SK-N-SH treated with all-trans-retinoic acid at 6 μM for 48 hours (cell line): ENCODE data around the gene LHX6.

Source experiments
- ARNTL ChIP-seq: fragments of 450-650 bp; formaldehyde crosslinking; IDR thresholded peaks from 2 replicates; pipeline ENCODE4 v1.5.0; 2020; ENCODE audit warnings: low read depth, mild to moderate bottlenecking, moderate library complexity, borderline replicate concordance
- CREB5 ChIP-seq: fragments of 250-450 bp; sonication (Bioruptor Pico); IDR thresholded peaks from 2 replicates; pipeline ENCODE4 v1.5.1; 2020; ENCODE audit warnings: low read depth, mild to moderate bottlenecking, moderate library complexity
- CSDC2 ChIP-seq: fragments of 250-450 bp; sonication (Bioruptor Pico); IDR thresholded peaks from 2 replicates; pipeline ENCODE4 v1.5.0; 2020; ENCODE audit warnings: mild to moderate bottlenecking, moderate library complexity
- ESRRG ChIP-seq: fragments of 250-450 bp; sonication (Bioruptor Pico); IDR thresholded peaks from 2 replicates; pipeline ENCODE4 v1.6.1; 2021; ENCODE audit warnings: mild to moderate bottlenecking
- GLIS3 ChIP-seq: fragments of 250-450 bp; sonication (Bioruptor Pico); IDR thresholded peaks from 2 replicates; pipeline ENCODE4 v1.5.0; 2020; ENCODE audit warnings: mild to moderate bottlenecking, moderate library complexity
- RARB ChIP-seq: fragments of 250-450 bp; sonication (Bioruptor Pico); IDR thresholded peaks from 2 replicates; pipeline ENCODE4 v1.8.0; 2021; ENCODE audit warnings: mild to moderate bottlenecking, moderate library complexity
- TF ChIP-seq, protein P1 (sequence below): fragments of 250-450 bp; sonication (Bioruptor Pico); IDR thresholded peaks from 2 replicates; pipeline ENCODE4 v1.8.0; 2021; ENCODE audit warnings: low read depth, mild to moderate bottlenecking, moderate library complexity, borderline replicate concordance
- TF ChIP-seq, protein P2 (sequence below): fragments of 250-450 bp; sonication (Bioruptor Pico); IDR thresholded peaks from 2 replicates; pipeline ENCODE4 v1.5.1; 2021; ENCODE audit warnings: mild to moderate bottlenecking, moderate library complexity
- TF ChIP-seq, protein P3 (sequence below): fragments of 250-450 bp; sonication (Bioruptor Pico); IDR thresholded peaks from 2 replicates; pipeline ENCODE4 v1.8.0; 2020; ENCODE audit warnings: mild to moderate bottlenecking, moderate library complexity, borderline replicate concordance

GRCh38 chr9:122221183-122221811 lies 7.5 kb downstream of the LHX6 start:
- TF ChIP-seq ARNTL (CRISPR knock-in tag) (no peak), CREB5 (no peak), GLIS3 (CRISPR knock-in tag) (no peak), RARB (CRISPR knock-in tag) (no peak), CSDC2 (CRISPR knock-in tag) (no peak), ESRRG (CRISPR knock-in tag) (no peak)
- TF ChIP-seq, protein P1, sequence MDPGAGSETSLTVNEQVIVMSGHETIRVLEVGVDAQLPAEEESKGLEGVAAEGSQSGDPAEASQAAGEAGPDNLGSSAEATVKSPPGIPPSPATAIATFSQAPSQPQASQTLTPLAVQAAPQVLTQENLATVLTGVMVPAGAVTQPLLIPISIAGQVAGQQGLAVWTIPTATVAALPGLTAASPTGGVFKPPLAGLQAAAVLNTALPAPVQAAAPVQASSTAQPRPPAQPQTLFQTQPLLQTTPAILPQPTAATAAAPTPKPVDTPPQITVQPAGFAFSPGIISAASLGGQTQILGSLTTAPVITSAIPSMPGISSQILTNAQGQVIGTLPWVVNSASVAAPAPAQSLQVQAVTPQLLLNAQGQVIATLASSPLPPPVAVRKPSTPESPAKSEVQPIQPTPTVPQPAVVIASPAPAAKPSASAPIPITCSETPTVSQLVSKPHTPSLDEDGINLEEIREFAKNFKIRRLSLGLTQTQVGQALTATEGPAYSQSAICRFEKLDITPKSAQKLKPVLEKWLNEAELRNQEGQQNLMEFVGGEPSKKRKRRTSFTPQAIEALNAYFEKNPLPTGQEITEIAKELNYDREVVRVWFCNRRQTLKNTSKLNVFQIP (CRISPR knock-in tag) = no peak
- TF ChIP-seq, protein P2, sequence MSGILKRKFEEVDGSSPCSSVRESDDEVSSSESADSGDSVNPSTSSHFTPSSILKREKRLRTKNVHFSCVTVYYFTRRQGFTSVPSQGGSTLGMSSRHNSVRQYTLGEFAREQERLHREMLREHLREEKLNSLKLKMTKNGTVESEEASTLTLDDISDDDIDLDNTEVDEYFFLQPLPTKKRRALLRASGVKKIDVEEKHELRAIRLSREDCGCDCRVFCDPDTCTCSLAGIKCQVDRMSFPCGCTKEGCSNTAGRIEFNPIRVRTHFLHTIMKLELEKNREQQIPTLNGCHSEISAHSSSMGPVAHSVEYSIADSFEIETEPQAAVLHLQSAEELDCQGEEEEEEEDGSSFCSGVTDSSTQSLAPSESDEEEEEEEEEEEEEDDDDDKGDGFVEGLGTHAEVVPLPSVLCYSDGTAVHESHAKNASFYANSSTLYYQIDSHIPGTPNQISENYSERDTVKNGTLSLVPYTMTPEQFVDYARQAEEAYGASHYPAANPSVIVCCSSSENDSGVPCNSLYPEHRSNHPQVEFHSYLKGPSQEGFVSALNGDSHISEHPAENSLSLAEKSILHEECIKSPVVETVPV (CRISPR knock-in tag) = no peak
- TF ChIP-seq, protein P3, sequence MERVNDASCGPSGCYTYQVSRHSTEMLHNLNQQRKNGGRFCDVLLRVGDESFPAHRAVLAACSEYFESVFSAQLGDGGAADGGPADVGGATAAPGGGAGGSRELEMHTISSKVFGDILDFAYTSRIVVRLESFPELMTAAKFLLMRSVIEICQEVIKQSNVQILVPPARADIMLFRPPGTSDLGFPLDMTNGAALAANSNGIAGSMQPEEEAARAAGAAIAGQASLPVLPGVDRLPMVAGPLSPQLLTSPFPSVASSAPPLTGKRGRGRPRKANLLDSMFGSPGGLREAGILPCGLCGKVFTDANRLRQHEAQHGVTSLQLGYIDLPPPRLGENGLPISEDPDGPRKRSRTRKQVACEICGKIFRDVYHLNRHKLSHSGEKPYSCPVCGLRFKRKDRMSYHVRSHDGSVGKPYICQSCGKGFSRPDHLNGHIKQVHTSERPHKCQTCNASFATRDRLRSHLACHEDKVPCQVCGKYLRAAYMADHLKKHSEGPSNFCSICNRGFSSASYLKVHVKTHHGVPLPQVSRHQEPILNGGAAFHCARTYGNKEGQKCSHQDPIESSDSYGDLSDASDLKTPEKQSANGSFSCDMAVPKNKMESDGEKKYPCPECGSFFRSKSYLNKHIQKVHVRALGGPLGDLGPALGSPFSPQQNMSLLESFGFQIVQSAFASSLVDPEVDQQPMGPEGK (CRISPR knock-in tag) = no peak
